ENCODE results near the gene OR7D4.
"Not testable (repeated sequence)": the region's sequence is repeated elsewhere in the genome, so short reads cannot be mapped to it uniquely, and the experiment has no call there.

OR7D4 gene

GRCh38 chr19:9219489-9219888, at the start of gene OR7D4:
Gene OR7D4 (minus strand): TSS chr19:9219589. CDS start chr19:9214837, 4,752 bp downstream.
- DNase-seq = no peak

- no peak for DNase-seq
Measured at GRCh38 chr19:9251236-9251635, 31.8 kb upstream of the OR7D4 start.

GRCh38 chr19:9250630-9251029, 31.2 kb upstream of the OR7D4 start, which contains the start of gene OR7E24:
Gene OR7E24 (plus strand): TSS chr19:9250930. CDS start chr19:9251044, 114 bp downstream.
- no peak for DNase-seq

GRCh38 chr19:9205501-9206113, 13.8 kb downstream of the OR7D4 start:
- peak; percentile 89 for DNase-seq

GRCh38 chr19:9198044-9198443, 21.3 kb downstream of the OR7D4 start:
- DNase-seq = not testable (repeated sequence)

GRCh38 chr19:9189535-9189934, 29.9 kb downstream of the OR7D4 start:
- no peak for DNase-seq

GRCh38 chr19:9187191-9187590, 32.2 kb downstream of the OR7D4 start:
- no peak for DNase-seq

GRCh38 chr19:9183000-9183399, 36.4 kb downstream of the OR7D4 start:
- DNase-seq = no peak

GRCh38 chr19:9178901-9179300, 40.5 kb downstream of the OR7D4 start, which contains the start of gene OR7D2:
Gene OR7D2 (plus strand): TSS chr19:9178979. CDS start chr19:9185782, 6,803 bp downstream.
- DNase-seq = no peak

- no peak for DNase-seq
Measured at GRCh38 chr19:9175326-9175725, 44.1 kb downstream of the OR7D4 start.

GRCh38 chr19:9171393-9171991, 47.9 kb downstream of the OR7D4 start:
- no peak for DNase-seq

GRCh38 chr19:9166846-9167245, 52.5 kb downstream of the OR7D4 start:
- DNase-seq = no peak

GRCh38 chr19:9165261-9165660, 54.1 kb downstream of the OR7D4 start:
- DNase-seq = no peak

GRCh38 chr19:9161427-9161826, 58.0 kb downstream of the OR7D4 start:
- no peak for DNase-seq
